Effector memory CD4-positive, alpha-beta T cell (primary cell): Measurements from ENCODE around the gene PBRM1.

Experiments
- DNase-seq, 3 donors: peaks; one replicate each; pipeline ENCODE4 v3.0.0-alpha.2; 2020
- H3K27ac ChIP-seq: 2 replicates; pipeline ENCODE4 v1.7.0; 2013; ENCODE audit warnings: mild to moderate bottlenecking, low read length, moderate library complexity; ENCODE audit not compliant: insufficient read depth, poor library complexity, severe bottlenecking
- H3K27me3 ChIP-seq: replicated peaks from 2 replicates; pipeline ENCODE4 v1.7.0; 2013; ENCODE audit warnings: mild to moderate bottlenecking, low read length; ENCODE audit not compliant: insufficient read depth, control insufficient read depth, poor library complexity, severe bottlenecking
- H3K36me3 ChIP-seq: 2 replicates; pipeline ENCODE4 v1.7.0; 2013; ENCODE audit warnings: mild to moderate bottlenecking, low read length, moderate library complexity; ENCODE audit not compliant: control insufficient read depth, insufficient read depth
- H3K4me1 ChIP-seq: 2 replicates; pipeline ENCODE4 v1.7.0; 2013; ENCODE audit warnings: low read length, mild to moderate bottlenecking; ENCODE audit not compliant: control insufficient read depth, insufficient read depth, poor library complexity, severe bottlenecking
- H3K4me3 ChIP-seq: 2 replicates; pipeline ENCODE4 v1.7.0; 2013; ENCODE audit warnings: low read length, low read depth, mild to moderate bottlenecking; ENCODE audit not compliant: insufficient read depth, poor library complexity, severe bottlenecking
- H3K9me3 ChIP-seq: 2 replicates; pipeline ENCODE4 v1.7.0; 2013; ENCODE audit warnings: mild to moderate bottlenecking, low read length, moderate library complexity; ENCODE audit not compliant: control insufficient read depth

The PBRM1 gene

GRCh38 chr3:52539010-52539653, 146.6 kb downstream of the PBRM1 start:
- Histone ChIP-seq H3K27ac (peak overlapping the region; percentile 14), H3K36me3 (peaks cover 6% of the 10 kb centered on the region), H3K4me1 (peaks cover 22% of the 10 kb centered on the region), H3K27me3 (no peaks in the 10 kb centered on the region), H3K4me3 (no peak overlapping the region), H3K9me3 (no peaks in the 10 kb centered on the region)
- no peak for DNase-seq

- peaks cover 6% of the 10 kb centered on the region for H3K36me3 ChIP-seq
- peaks cover 26% of the 10 kb centered on the region for H3K4me1 ChIP-seq
- no peaks in the 10 kb centered on the region for H3K9me3 ChIP-seq
- peak overlapping the region; percentile 72 for H3K4me3 ChIP-seq
- no peak for DNase-seq
- no peak overlapping the region for H3K27ac ChIP-seq
- no peaks in the 10 kb centered on the region for H3K27me3 ChIP-seq
Observed at GRCh38 chr3:52537726-52538421, 147.8 kb downstream of the PBRM1 start.

GRCh38 chr3:52537165-52537620, 148.5 kb downstream of the PBRM1 start:
- Histone ChIP-seq H3K36me3 (peaks cover 6% of the 10 kb centered on the region), H3K4me1 (peaks cover 32% of the 10 kb centered on the region), H3K4me3 (peak overlapping the region; percentile 72), H3K27me3 (no peaks in the 10 kb centered on the region), H3K9me3 (no peaks in the 10 kb centered on the region), H3K27ac (peak overlapping the region; percentile 80)
- no peak for DNase-seq

- Histone ChIP-seq H3K4me3 (peak within 1 kb of the TSS; percentile 72), H3K4me1 (peaks cover 32% of the 10 kb centered on the region)
Observed at GRCh38 chr3:52536369-52537164, 149.1 kb downstream of the PBRM1 start, which contains the start of gene UQCC5. UQCC5 (plus strand) TSS chr3:52536605; CDS start chr3:52536756, 151 bp downstream.

GRCh38 chr3:52536112-52536368, 149.7 kb downstream of the PBRM1 start:
- peak overlapping the region; percentile 7 for H3K4me3 ChIP-seq
- H3K36me3 ChIP-seq, result peaks cover 6% of the 10 kb centered on the region
- H3K27me3 ChIP-seq, result no peaks in the 10 kb centered on the region
- peaks cover 32% of the 10 kb centered on the region for H3K4me1 ChIP-seq
- no peak overlapping the region for H3K27ac ChIP-seq
- no peaks in the 10 kb centered on the region for H3K9me3 ChIP-seq
- DNase-seq, result no peak

More at GRCh38 chr3:52536369-52537164, 149.1 kb downstream of the PBRM1 start, which contains the start of gene UQCC5:
- Histone ChIP-seq H3K9me3 (no peaks in the 10 kb centered on the region), H3K36me3 (peaks cover 6% of the 10 kb centered on the region), H3K27ac (peak within 1 kb of the TSS; percentile 80), H3K27me3 (no peaks in the 10 kb centered on the region)
- peak; percentile 94 to 96 (median 96) for DNase-seq

- Histone ChIP-seq H3K4me3 (peak overlapping the region; percentile 7), H3K27me3 (no peaks in the 10 kb centered on the region), H3K4me1 (peaks cover 32% of the 10 kb centered on the region), H3K9me3 (no peaks in the 10 kb centered on the region), H3K36me3 (peaks cover 4% of the 10 kb centered on the region), H3K27ac (no peak overlapping the region)
- no peak for DNase-seq
Observed at GRCh38 chr3:52535411-52536111, 150.2 kb downstream of the PBRM1 start.

- Histone ChIP-seq H3K27me3 (no peaks in the 10 kb centered on the region), H3K4me1 (peaks cover 32% of the 10 kb centered on the region), H3K4me3 (peak overlapping the region; percentile 45), H3K36me3 (no peaks in the 10 kb centered on the region), H3K27ac (no peak overlapping the region), H3K9me3 (no peaks in the 10 kb centered on the region)
- no peak for DNase-seq
Observed at GRCh38 chr3:52534281-52535183, 151.2 kb downstream of the PBRM1 start.

- peak within 1 kb of the TSS; percentile 64 for H3K4me3 ChIP-seq
- H3K4me1 ChIP-seq, result peaks cover 26% of the 10 kb centered on the region
- H3K9me3 ChIP-seq, result no peaks in the 10 kb centered on the region
- H3K27me3 ChIP-seq, result no peaks in the 10 kb centered on the region
- DNase-seq, result peak; percentile 41 to 54 (median 41)
- no peak within 1 kb of the TSS for H3K27ac ChIP-seq
- no peaks in the 10 kb centered on the region for H3K36me3 ChIP-seq
Observed at GRCh38 chr3:52533623-52534280, 152.0 kb downstream of the PBRM1 start, which contains the start of gene NT5DC2. NT5DC2 (minus strand) TSS chr3:52533857; CDS start chr3:52533737, 120 bp downstream.
